ENCODE results near the gene PTPN6. TPM values are rescaled to one million over a fixed set of nuclear protein-coding genes. Genes with fewer than 3 reads are reported as not detected.

PTPN6 gene
- total RNA-seq, 1 donor: 0.36 TPM

DNA sequence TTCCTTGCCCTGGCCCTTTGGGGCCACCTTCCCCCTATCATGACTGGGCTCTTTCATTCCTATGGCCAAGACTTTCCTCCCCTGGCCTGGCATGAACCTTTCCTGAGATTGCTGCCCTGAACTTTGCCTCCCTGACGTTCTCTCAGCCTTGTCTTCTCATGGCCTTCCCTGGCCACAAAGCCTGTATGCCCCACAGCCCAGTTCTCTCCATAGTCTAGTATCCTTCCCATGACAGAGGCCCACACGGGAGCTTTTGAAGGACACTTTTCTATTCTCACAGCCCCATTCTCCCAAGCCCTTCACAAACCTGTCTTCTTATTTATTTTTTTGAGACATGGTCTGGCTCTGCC lies 12.0 kb upstream of the PTPN6 start:
- H3K27ac ChIP-seq (ENCODE audit: low read depth, low read length): no peak overlapping the region
- no peak for DNase-seq (ENCODE audit: insufficient read length, low spot score, missing footprints)
- H3K4me3 ChIP-seq (ENCODE audit: insufficient read depth, low read length): no peak overlapping the region
- H3K27me3 ChIP-seq (ENCODE audit: insufficient read depth, low read length): no peaks in the 10 kb centered on the region
- peaks cover 53% of the 10 kb centered on the region for H3K36me3 ChIP-seq (ENCODE audit: insufficient read depth, low read length)
- no peak overlapping the region for H2AFZ ChIP-seq (ENCODE audit: low read length)
- H4K20me1 ChIP-seq (ENCODE audit: insufficient read depth, low read length): peaks cover 3% of the 10 kb centered on the region
- TF ChIP-seq, protein P1, sequence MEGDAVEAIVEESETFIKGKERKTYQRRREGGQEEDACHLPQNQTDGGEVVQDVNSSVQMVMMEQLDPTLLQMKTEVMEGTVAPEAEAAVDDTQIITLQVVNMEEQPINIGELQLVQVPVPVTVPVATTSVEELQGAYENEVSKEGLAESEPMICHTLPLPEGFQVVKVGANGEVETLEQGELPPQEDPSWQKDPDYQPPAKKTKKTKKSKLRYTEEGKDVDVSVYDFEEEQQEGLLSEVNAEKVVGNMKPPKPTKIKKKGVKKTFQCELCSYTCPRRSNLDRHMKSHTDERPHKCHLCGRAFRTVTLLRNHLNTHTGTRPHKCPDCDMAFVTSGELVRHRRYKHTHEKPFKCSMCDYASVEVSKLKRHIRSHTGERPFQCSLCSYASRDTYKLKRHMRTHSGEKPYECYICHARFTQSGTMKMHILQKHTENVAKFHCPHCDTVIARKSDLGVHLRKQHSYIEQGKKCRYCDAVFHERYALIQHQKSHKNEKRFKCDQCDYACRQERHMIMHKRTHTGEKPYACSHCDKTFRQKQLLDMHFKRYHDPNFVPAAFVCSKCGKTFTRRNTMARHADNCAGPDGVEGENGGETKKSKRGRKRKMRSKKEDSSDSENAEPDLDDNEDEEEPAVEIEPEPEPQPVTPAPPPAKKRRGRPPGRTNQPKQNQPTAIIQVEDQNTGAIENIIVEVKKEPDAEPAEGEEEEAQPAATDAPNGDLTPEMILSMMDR (IDR thresholded peaks at IDR 0.05; ENCODE audit: extremely low read depth, low read depth, low read length): no peak
- peaks cover 26% of the 10 kb centered on the region for H3K4me1 ChIP-seq (ENCODE audit: insufficient read depth, low read length)
- H3K9me3 ChIP-seq (ENCODE audit: low read depth, low read length): no peaks in the 10 kb centered on the region
- peaks cover 12% of the 10 kb centered on the region for H3K79me2 ChIP-seq (ENCODE audit: insufficient read depth, low read length)
- H3K4me2 ChIP-seq (ENCODE audit: insufficient read depth, low read length): no peak overlapping the region

DNA sequence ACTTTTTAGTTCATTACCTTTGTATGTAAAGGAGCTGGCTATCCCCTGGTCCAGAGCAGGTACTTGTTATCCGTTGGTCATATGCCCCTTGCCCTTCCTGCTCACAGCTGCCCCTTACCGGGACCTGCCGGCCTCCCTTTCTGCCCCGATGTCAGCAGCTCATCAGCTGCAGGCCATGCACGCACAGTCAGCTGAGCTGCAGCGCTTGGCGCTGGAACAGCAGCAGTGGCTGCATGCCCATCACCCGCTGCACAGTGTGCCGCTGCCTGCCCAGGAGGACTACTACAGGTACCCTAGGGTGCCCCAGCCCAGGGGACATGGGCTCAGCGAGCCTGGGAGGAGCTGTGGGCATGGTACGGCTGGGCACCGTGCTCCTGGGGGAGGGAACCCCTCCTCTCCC lies 9.9 kb upstream of the PTPN6 start:
- Histone ChIP-seq H3K27ac (ENCODE audit: low read depth, low read length) (peak overlapping the region; percentile 8), H3K4me3 (ENCODE audit: insufficient read depth, low read length) (no peak overlapping the region), H3K36me3 (ENCODE audit: insufficient read depth, low read length) (peaks cover 48% of the 10 kb centered on the region), H3K27me3 (ENCODE audit: insufficient read depth, low read length) (no peaks in the 10 kb centered on the region), H3K4me1 (ENCODE audit: insufficient read depth, low read length) (peaks cover 26% of the 10 kb centered on the region), H3K9me3 (ENCODE audit: low read depth, low read length) (no peaks in the 10 kb centered on the region), H3K4me2 (ENCODE audit: insufficient read depth, low read length) (no peak overlapping the region), H4K20me1 (ENCODE audit: insufficient read depth, low read length) (no peaks in the 10 kb centered on the region), H2AFZ (ENCODE audit: low read length) (no peak overlapping the region), H3K79me2 (ENCODE audit: insufficient read depth, low read length) (peaks cover 7% of the 10 kb centered on the region)
- no peak for DNase-seq (ENCODE audit: insufficient read length, low spot score, missing footprints)
- TF ChIP-seq, protein P1 (IDR thresholded peaks at IDR 0.05; ENCODE audit: extremely low read depth, low read depth, low read length): no peak

DNA sequence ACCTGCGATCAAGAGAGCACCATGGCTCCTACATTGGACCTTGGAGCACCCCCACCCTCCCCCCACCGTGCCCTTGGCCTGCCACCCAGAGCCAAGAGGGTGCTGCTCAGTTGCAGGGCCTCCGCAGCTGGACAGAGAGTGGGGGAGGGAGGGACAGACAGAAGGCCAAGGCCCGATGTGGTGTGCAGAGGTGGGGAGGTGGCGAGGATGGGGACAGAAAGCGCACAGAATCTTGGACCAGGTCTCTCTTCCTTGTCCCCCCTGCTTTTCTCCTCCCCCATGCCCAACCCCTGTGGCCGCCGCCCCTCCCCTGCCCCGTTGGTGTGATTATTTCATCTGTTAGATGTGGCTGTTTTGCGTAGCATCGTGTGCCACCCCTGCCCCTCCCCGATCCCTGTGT lies 9.4 kb upstream of the PTPN6 start:
- Histone ChIP-seq H3K4me1 (ENCODE audit: insufficient read depth, low read length) (peaks cover 26% of the 10 kb centered on the region), H3K27ac (ENCODE audit: low read depth, low read length) (peak overlapping the region; percentile 82), H3K36me3 (ENCODE audit: insufficient read depth, low read length) (peaks cover 44% of the 10 kb centered on the region), H4K20me1 (ENCODE audit: insufficient read depth, low read length) (no peaks in the 10 kb centered on the region), H3K4me3 (ENCODE audit: insufficient read depth, low read length) (no peak overlapping the region), H3K4me2 (ENCODE audit: insufficient read depth, low read length) (no peak overlapping the region), H3K9me3 (ENCODE audit: low read depth, low read length) (no peaks in the 10 kb centered on the region), H3K79me2 (ENCODE audit: insufficient read depth, low read length) (peaks cover 7% of the 10 kb centered on the region), H2AFZ (ENCODE audit: low read length) (no peak overlapping the region), H3K27me3 (ENCODE audit: insufficient read depth, low read length) (no peaks in the 10 kb centered on the region)
- TF ChIP-seq, protein P1 (IDR thresholded peaks at IDR 0.05; ENCODE audit: extremely low read depth, low read depth, low read length): no peak
- DNase-seq (ENCODE audit: insufficient read length, low spot score, missing footprints): no peak

DNA sequence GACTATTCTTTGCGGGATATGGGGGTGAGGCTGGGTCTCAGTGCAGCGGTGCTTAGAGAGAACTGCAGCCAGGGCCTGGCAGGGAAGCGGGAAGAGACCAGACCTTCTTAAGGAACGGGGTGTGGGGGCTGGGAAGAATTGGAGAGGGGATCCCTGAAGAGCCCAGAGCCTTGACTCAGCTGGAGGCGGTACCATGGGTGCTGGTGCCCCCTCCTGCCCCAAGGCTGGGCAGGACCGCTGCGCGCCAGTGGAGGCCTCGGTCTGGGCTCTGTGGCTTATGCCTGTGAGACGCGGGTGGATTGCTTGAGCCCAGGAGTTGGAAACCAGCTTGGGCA lies 8.9 kb upstream of the PTPN6 start:
- H3K36me3 ChIP-seq (ENCODE audit: insufficient read depth, low read length): peaks cover 44% of the 10 kb centered on the region
- H3K4me1 ChIP-seq (ENCODE audit: insufficient read depth, low read length): peaks cover 26% of the 10 kb centered on the region
- H3K4me2 ChIP-seq (ENCODE audit: insufficient read depth, low read length): peak overlapping the region; percentile 95
- H4K20me1 ChIP-seq (ENCODE audit: insufficient read depth, low read length): no peaks in the 10 kb centered on the region
- TF ChIP-seq, protein P1 (IDR thresholded peaks at IDR 0.05; ENCODE audit: extremely low read depth, low read depth, low read length): no peak
- no peak overlapping the region for H3K4me3 ChIP-seq (ENCODE audit: insufficient read depth, low read length)
- DNase-seq (ENCODE audit: insufficient read length, low spot score, missing footprints): no peak
- H3K27ac ChIP-seq (ENCODE audit: low read depth, low read length): peak overlapping the region; percentile 82
- H3K27me3 ChIP-seq (ENCODE audit: insufficient read depth, low read length): no peaks in the 10 kb centered on the region
- H3K79me2 ChIP-seq (ENCODE audit: insufficient read depth, low read length): peaks cover 7% of the 10 kb centered on the region
- no peak overlapping the region for H2AFZ ChIP-seq (ENCODE audit: low read length)
- no peaks in the 10 kb centered on the region for H3K9me3 ChIP-seq (ENCODE audit: low read depth, low read length)
